Endothelial cell of umbilical vein (primary cell): ENCODE results near the gene SCAMP2. TPM values are rescaled to one million over a fixed set of nuclear protein-coding genes. Genes with fewer than 3 reads are reported as not detected.

Experiments
- BruUV-seq: library from RNA; stranded (reverse); fragments of 400-500 nt; replicated peaks from 2 replicates; lab custom pipeline; 2021; lab: Mats Ljungman, UMichigan
- CTCF ChIA-PET: fragments of 300-600, 350-600 bp; sonication (Branson Sonifier 250); formaldehyde crosslinking; loops from one replicate; lab custom pipeline; 2021; ENCODE audit warnings: antibody characterized with exemption, inconsistent platforms; lab: Charles Lee
- POLR2A ChIA-PET: fragments of 300-600, 350-600 bp; sonication (Branson Sonifier 250); formaldehyde crosslinking; loops from one replicate; lab custom pipeline; 2021; ENCODE audit warnings: antibody characterized with exemption, inconsistent platforms; lab: Charles Lee
- DNase-seq: peaks from one replicate; pipeline ENCODE4 v3.0.0-alpha.2; 2011; ENCODE audit warnings: low read depth, low spot score
- FAIRE-seq: peaks from 2 replicates; lab custom pipeline; 2011; peaks lifted over from hg19 to GRCh38; lab: Jason Lieb, UNC
- H2AFZ ChIP-seq: 2 replicates; pipeline ENCODE4 v1.6.0; 2012; ENCODE audit warnings: low read depth, low read length, control low read depth, inconsistent platforms
- H3K27ac ChIP-seq: 2 replicates; pipeline ENCODE4 v1.5.1; 2011; ENCODE audit warnings: low read depth, mild to moderate bottlenecking, control low read depth, low read length, moderate library complexity; ENCODE audit not compliant: insufficient read depth
- H3K27me3 ChIP-seq, 2 experiments: 2 replicates each; pipeline versions ENCODE4 v1.6.0 to v1.6.1; 2011; ENCODE audit warnings: low read length in 2 of 2, mixed read lengths in 1 of 2; ENCODE audit not compliant: control insufficient read depth in 2 of 2, insufficient read depth in 2 of 2
- H3K36me3 ChIP-seq, 2 experiments: 2 replicates in 1 of 2; 3 replicates in 1 of 2; pipeline ENCODE4 v1.5.1; 2011; ENCODE audit warnings: low read length in 2 of 2, mild to moderate bottlenecking in 1 of 2, moderate library complexity in 1 of 2; ENCODE audit not compliant: control insufficient read depth in 2 of 2, insufficient read depth in 2 of 2; ENCODE audit errors: extremely low read depth in 1 of 2
- H3K4me1 ChIP-seq: 3 replicates; pipeline ENCODE4 v1.5.1; 2011; ENCODE audit warnings: mild to moderate bottlenecking, low read length; ENCODE audit not compliant: control insufficient read depth, insufficient read depth; ENCODE audit errors: extremely low read depth
- H3K4me2 ChIP-seq: 2 replicates; pipeline ENCODE4 v1.6.1; 2011; ENCODE audit warnings: low read length, control low read depth, mixed read lengths; ENCODE audit not compliant: insufficient read depth
- H3K4me3 ChIP-seq, 3 experiments: fragments of 200-600 bp in 1 of 3; sonication (generic), shearing (Covaris generic) in 1 of 3; replicated peaks in 1 of 3; 2 replicates each; pipeline ENCODE4 v1.5.1; 2011 to 2016; ENCODE audit warnings: control low read depth in 3 of 3, low read length in 3 of 3, mild to moderate bottlenecking in 2 of 3, inconsistent platforms in 1 of 3, low read depth in 1 of 3, moderate library complexity in 1 of 3; ENCODE audit not compliant: insufficient read depth in 1 of 3
- H3K79me2 ChIP-seq: 2 replicates; pipeline ENCODE4 v1.6.0; 2012; ENCODE audit warnings: low read length, inconsistent platforms; ENCODE audit not compliant: control insufficient read depth, insufficient read depth
- H3K9ac ChIP-seq: replicated peaks from 2 replicates; pipeline ENCODE3; 2011; ENCODE audit warnings: low read length, control low read depth; ENCODE audit not compliant: insufficient read depth; ENCODE audit errors: extremely low read depth
- H3K9me1 ChIP-seq: replicated peaks from 3 replicates; pipeline ENCODE4 v1.6.0; 2011; ENCODE audit warnings: mild to moderate bottlenecking, low read length; ENCODE audit not compliant: control insufficient read depth, insufficient read depth; ENCODE audit errors: extremely low read depth
- H3K9me3 ChIP-seq: replicated peaks from 2 replicates; pipeline ENCODE4 v1.5.1; 2012; ENCODE audit warnings: low read length, inconsistent platforms; ENCODE audit not compliant: control insufficient read depth, insufficient read depth
- H4K20me1 ChIP-seq: replicated peaks from 2 replicates; pipeline ENCODE3; 2011; ENCODE audit warnings: mild to moderate bottlenecking, low read length; ENCODE audit not compliant: control insufficient read depth, insufficient read depth; ENCODE audit errors: extremely low read depth
- CTCF ChIP-seq, 2 donors: IDR thresholded peaks; 1 replicate in 1 of 2; 2 replicates in 1 of 2; pipeline ENCODE4 v1.5.1; 2011; ENCODE audit warnings: low read length in 2 of 2, mild to moderate bottlenecking in 2 of 2, moderate library complexity in 2 of 2, control low read depth in 1 of 2, inconsistent platforms in 1 of 2, low read depth in 1 of 2; ENCODE audit not compliant: insufficient read depth in 1 of 2; ENCODE audit errors: extremely low read depth in 1 of 2
- EZH2 ChIP-seq: IDR thresholded peaks from 2 replicates; pipeline ENCODE4 v1.6.1; 2012; ENCODE audit warnings: borderline replicate concordance, low read depth, mild to moderate bottlenecking, moderate library complexity, low read length, inconsistent platforms; ENCODE audit not compliant: severe bottlenecking
- FOS ChIP-seq: IDR thresholded peaks from 2 replicates; pipeline ENCODE4 v1.6.1; 2011; ENCODE audit warnings: mild to moderate bottlenecking, low read length, moderate library complexity, borderline replicate concordance; ENCODE audit not compliant: insufficient read depth
- GATA2 ChIP-seq: IDR thresholded peaks from 2 replicates; pipeline ENCODE4 v1.7.0; 2011; ENCODE audit warnings: low read depth, mild to moderate bottlenecking, moderate library complexity, mixed read lengths, low read length; ENCODE audit not compliant: insufficient read length, insufficient read depth
- JUN ChIP-seq: IDR thresholded peaks from 2 replicates; pipeline ENCODE4 v1.6.1; 2011; ENCODE audit warnings: borderline replicate concordance, low read depth; ENCODE audit not compliant: insufficient read length, insufficient read depth
- MAX ChIP-seq: IDR thresholded peaks from 2 replicates; pipeline ENCODE4 v1.6.1; 2011; ENCODE audit not compliant: insufficient read depth, insufficient read length
- MYC ChIP-seq: IDR thresholded peaks from one replicate; pipeline ENCODE4 v1.6.1; 2011; ENCODE audit warnings: mild to moderate bottlenecking, low read depth, low read length
- POLR2A ChIP-seq: IDR thresholded peaks from 2 replicates; pipeline ENCODE4 v1.6.1; 2012; ENCODE audit warnings: low read depth, mild to moderate bottlenecking, control low read depth, low read length
- POLR2AphosphoS5 ChIP-seq: IDR thresholded peaks from 2 replicates; pipeline ENCODE4 v1.6.1; 2012; ENCODE audit warnings: low read depth, mild to moderate bottlenecking, control low read depth, low read length, moderate library complexity; ENCODE audit not compliant: insufficient read depth
- dilution Hi-C: fragments of 300-500 bp; cut with MboI; formaldehyde crosslinking; loops from one replicate; pipeline ENCODE4 v1.15.0; 2019; ENCODE audit warnings: low sequenced_read_pairs; ENCODE audit not compliant: extremely low pct_ligation_motif_present
- intact Hi-C: fragments of 100-400 bp; cut with micrococcal nuclease; formaldehyde crosslinking; loops from one replicate; pipeline ENCODE4 v1.10.0; 2022
- polyA plus RNA-seq, 4 experiments: library from polyadenylated mRNA; depleted of rRNA in 3 of 4; stranded (reverse) in 3 of 4; unstranded in 1 of 4; fragments of >200 nt; gene quantifications; 2 replicates each; pipeline versions ENCODE4 v1.2.1 to v1.2.3, GENCODE V29; 2011 to 2012; ENCODE audit warnings: missing spikeins in 1 of 4
- total RNA-seq: library from RNA; stranded (reverse); gene quantifications from 2 replicates; pipeline ENCODE4 v1.2.3, GENCODE V29; 2021

The SCAMP2 gene
- total and polyA plus RNA-seq, 2 donors (not counting 3 experiments of a cell fraction or from before 2014, with no cell fraction given) = 67.3 to 256 TPM

DNA sequence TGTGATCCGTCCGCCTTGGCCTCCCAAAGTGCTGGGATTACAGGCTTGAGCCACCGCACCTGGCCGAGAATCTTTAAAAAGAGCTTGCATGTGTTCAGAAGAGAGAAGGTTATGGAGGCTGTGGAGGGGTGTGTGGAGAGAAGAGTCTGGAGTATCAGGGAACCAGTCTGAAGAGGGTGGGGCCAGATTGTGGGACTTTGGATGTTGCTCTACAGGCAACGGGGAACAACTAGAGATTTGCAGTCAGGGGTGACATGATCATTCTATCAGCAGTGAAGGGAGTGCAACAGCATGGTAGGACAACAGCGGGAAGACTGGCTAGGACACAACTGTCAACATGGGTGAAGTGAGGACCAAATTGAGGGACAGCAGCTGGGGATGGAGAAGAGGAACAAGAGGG is 8.9 kb downstream of the SCAMP2 start:
- Histone ChIP-seq H3K27ac (no peak overlapping the region), H3K36me3 (no peaks in the 10 kb centered on the region), H4K20me1 (no peaks in the 10 kb centered on the region), H3K9ac (no peak overlapping the region), H3K4me1 (peaks cover 18% of the 10 kb centered on the region), H3K9me3 (no peaks in the 10 kb centered on the region), H3K4me3 (no peak overlapping the region), H3K79me2 (peaks cover 42% of the 10 kb centered on the region), H2AFZ (no peak overlapping the region), H3K9me1 (no peaks in the 10 kb centered on the region), H3K27me3 (no peaks in the 10 kb centered on the region), H3K4me2 (no peak overlapping the region)
- dilution Hi-C loops (no loop called here), intact Hi-C loops (no loop called here)
- TF ChIP-seq EZH2 = no peak
- TF ChIP-seq JUN = no peak
- no peak for TF ChIP-seq CTCF (IDR thresholded peaks at IDR 0.05; ENCODE audit: extremely low read depth in 1 of 2, insufficient read depth in 1 of 2, low read depth in 1 of 2, low read length in 2 of 2)
- no peak for TF ChIP-seq MYC
- no peak for TF ChIP-seq POLR2A
- no peak for TF ChIP-seq FOS
- TF ChIP-seq GATA2 = no peak
- TF ChIP-seq POLR2AphosphoS5 = no peak
- no peak for TF ChIP-seq MAX
- ChIA-PET POLR2A (no interaction called here), CTCF (interaction anchor here (1.1 to 1.4 kb wide), 2 partner anchors 20 to 37 kb away, joined by 3 to 11 read pairs; no protein-coding TSS in a partner anchor)
- no peak for FAIRE-seq
- BruUV-seq = no TSS peak
- no peak for DNase-seq
